HTR-8/SVneo (cell line): ENCODE measurements around the gene AFF3.
"Not testable (repeated sequence)": the region's sequence is repeated elsewhere in the genome, so short reads cannot be mapped to it uniquely, and the experiment has no call there.

Experiments
- DNase-seq: peaks from one replicate; pipeline ENCODE4 v3.0.0; 2011; ENCODE audit warnings: low spot score, mixed read lengths; ENCODE audit not compliant: insufficient read length
- FAIRE-seq: peaks from 2 replicates; lab custom pipeline; 2011; peaks lifted over from hg19 to GRCh38; lab: Jason Lieb, UNC

Gene AFF3

GRCh38 chr2:99754210-99754609, 388.2 kb downstream of the AFF3 start:
- DNase-seq (no peak), FAIRE-seq (no peak)

DNA sequence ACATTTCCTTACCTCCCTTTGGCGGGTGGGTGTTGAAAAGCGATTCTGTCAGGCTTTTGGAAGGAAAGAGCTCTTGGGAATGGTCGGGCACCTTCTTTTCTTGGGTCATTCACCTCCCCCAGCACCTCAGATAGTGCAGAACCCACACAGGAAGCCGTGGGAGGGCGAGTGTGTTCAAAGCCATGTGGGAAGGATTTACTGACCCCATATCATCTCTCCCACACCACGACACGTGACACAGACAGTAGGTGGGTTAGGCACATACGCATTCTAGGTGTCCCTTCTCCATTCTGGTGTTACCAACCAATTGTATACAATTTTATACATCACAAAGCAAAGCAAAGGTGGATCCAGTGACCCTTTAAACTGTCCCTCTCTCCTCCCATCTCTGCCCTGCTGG, 388.9 kb downstream of the AFF3 start:
- no peak for DNase-seq

DNA sequence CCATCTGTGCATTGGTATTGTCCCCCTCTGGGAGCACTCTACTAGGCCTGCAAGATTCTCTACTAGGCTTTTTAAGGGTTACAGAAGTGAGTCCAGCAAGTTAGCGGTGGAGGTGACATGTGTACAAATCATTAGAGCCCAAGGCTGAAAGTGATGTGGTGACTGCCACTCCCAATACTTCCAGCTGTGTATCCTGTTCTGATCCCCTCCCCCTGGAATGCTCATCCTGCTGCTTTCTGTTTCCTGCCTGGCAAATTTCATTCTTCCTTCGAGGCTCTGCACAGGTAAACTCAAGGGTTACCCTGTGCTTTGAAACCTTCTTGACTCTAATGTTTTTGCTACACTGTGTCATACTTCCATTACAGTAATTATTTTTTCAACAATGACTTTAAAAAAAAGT, 394.0 kb downstream of the AFF3 start:
- FAIRE-seq = no peak
- no peak for DNase-seq

More for the DNA sequence above, 388.9 kb downstream of the AFF3 start:
- FAIRE-seq = no peak

DNA sequence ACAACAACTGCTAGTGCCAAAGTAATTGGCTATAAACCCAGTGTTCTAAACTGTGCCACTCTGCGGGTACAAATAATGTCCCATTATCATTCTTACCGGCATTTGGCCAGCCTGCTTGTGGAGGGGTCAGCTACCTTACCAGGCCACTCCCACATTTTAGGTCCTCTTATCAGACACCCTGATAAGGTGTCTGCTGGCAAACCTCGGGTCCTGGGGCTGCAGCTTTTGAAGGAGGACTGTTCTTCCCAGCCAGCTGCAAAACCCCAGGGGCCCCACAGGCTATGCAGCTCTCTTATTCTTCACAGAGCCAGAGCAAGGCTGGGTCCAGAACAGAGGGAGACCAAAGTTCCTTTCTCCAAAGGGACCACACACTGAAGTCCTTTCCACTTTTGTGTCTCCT, 394.5 kb downstream of the AFF3 start:
- no peak for FAIRE-seq
- DNase-seq = no peak

GRCh38 chr2:99743146-99743545, 399.2 kb downstream of the AFF3 start:
- no peak for DNase-seq

GRCh38 chr2:99737537-99737936, 404.9 kb downstream of the AFF3 start:
- no peak for FAIRE-seq
- DNase-seq = no peak

More at GRCh38 chr2:99743146-99743545, 399.2 kb downstream of the AFF3 start:
- no peak for FAIRE-seq

- DNase-seq = no peak
- no peak for FAIRE-seq
These were observed 406.6 kb downstream of the AFF3 start for GRCh38 chr2:99735753-99736152.

DNA sequence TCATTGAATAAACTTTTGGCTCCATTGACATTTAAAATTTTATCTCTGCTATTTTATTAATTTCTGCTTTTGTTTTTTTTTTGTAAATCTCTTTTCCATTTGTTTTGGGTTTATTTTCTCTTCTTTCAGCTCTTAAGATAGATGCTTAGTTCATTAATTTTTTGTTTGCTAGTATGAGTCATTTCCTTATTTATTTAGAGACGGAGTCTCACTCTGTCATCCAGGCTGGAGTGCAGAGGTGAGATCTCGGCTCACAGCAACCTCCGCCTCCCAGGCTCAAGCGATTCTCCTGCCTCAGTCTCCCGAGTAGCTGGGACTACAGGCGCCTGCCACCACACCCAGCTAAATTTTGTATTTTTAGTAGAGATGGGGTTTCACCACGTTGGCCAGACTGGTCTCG, 407.1 kb downstream of the AFF3 start:
- DNase-seq, FAIRE-seq: not testable (repeated sequence)

- FAIRE-seq (no peak), DNase-seq (no peak)
These were observed 408.2 kb downstream of the AFF3 start for GRCh38 chr2:99734236-99734635.

GRCh38 chr2:99729104-99730025, 413.0 kb downstream of the AFF3 start:
- no peak for DNase-seq
- no peak for FAIRE-seq

DNA sequence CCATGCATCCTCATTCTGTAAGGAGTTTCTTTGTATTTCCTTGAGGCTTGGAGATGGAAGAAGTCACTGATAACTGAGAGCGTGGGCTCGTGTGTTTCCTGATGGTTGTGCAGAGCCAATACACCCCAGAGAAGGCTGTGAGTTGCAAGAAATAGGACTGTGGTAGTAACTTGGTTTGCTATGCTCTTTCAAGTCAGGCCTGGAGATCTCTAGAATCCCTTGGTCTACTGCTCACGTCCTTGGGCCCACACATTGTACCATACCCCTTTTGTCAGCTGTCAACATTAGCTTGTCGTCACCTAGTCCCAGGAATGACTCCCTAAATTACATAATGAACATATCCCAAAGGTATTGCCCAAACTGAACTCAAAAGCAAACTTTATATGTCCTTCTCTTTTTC, 414.2 kb downstream of the AFF3 start:
- no peak for DNase-seq
- no peak for FAIRE-seq

DNA sequence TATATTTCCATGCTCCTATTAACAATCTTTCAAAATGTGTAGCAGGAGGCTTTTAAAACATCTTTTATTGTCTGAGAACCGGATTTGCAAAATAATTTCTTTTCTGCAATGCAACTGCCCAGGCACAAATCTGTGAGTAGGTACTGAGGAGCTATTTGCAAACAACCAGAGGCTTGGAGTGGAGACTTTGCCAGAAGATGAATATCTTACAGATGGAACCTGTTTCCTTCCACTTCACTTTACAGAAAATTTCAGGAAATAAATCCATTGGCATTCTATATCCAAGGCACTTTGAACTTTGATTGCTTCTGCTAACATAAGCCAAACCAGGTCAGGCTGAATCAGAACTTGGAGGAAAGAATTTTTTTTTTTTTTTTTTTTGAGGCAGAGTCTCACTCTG, 415.2 kb downstream of the AFF3 start:
- FAIRE-seq = no peak
- no peak for DNase-seq

- no peak for FAIRE-seq
These were observed 415.7 kb downstream of the AFF3 start for GRCh38 chr2:99726691-99727090.

GRCh38 chr2:99725820-99726219, 416.6 kb downstream of the AFF3 start:
- FAIRE-seq (no peak), DNase-seq (no peak)

More at GRCh38 chr2:99726691-99727090, 415.7 kb downstream of the AFF3 start:
- DNase-seq = no peak

GRCh38 chr2:99722476-99722875, 419.9 kb downstream of the AFF3 start:
- FAIRE-seq (no peak), DNase-seq (no peak)

GRCh38 chr2:99719102-99719501, 423.3 kb downstream of the AFF3 start:
- no peak for FAIRE-seq
- no peak for DNase-seq

DNA sequence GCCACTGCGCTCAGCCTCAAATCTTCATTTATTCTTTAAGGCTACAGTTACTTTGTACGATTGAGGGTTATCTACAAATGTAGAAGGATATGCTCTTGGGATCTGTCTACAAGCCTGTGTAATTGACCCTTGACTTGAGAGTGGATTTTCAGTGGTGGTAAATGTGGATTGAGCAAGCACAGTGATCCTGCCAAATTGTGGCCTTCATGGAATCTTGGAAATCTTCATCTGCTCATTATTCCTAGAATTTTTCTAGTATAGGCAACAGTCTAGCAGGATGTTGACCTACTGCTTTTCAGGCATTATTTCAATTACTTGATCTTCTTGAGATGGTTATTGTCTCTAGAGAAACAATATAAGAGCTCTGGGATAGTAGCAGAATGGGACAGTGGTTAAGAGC, 426.4 kb downstream of the AFF3 start:
- DNase-seq (no peak), FAIRE-seq (no peak)

DNA sequence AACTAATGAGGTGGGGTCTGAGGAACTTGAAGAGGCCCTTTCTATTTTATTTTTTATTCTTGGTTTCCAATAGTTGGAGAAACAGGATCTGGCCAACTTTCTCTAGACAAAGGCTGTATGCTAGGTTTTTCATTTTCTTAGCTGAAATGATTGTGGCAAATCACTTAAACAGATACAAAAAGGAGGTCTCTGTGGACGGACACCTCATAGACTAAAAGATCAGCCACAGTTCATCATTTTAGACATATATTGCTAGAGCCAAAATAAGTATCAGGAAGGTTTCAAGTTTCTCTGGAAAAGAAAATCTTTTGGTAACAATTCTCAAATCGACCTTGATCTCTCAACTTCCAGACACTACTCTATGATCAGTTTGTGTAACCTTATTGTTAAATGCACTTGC, 428.0 kb downstream of the AFF3 start:
- DNase-seq = no peak
- FAIRE-seq = no peak

DNA sequence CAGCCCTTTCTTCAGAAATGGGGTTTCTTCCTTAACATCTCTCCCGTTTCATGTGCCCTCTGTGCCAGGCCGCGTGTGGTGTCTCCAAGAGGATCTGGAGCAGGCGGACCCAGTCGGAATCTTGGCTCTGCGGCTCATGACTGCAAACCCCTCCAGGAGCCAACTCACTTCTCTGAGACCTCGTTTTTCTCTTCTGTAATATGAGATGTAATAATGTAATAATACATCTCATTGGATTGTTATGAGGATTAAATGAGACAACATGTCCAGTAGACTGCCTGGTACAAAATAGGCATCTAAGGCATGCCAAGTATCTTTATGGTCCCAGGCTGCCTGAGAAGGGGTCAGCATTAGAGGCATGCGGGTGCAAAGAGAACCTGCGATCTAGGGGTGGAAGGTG, 431.2 kb downstream of the AFF3 start:
- FAIRE-seq = peak; percentile 9
- DNase-seq = no peak

DNA sequence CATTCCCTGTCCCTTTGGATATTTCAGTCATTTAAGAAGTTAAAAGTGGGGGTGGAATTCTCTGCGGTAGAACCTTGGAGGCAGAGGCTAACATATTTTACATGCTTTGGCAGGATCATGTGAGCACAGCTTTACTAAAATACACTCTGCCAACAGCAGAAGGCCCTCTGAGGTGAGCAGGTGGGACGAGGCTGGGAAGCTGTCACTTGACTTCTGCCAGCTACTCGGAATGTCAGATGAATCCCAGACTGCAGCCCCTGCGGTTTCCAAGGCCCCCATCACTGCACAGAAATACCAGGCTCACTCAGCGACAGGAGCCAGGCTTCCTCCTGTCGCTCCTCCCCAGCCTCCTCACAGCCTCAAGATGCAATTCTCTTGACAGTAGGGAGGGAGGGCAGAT, 431.7 kb downstream of the AFF3 start:
- DNase-seq = no peak
- no peak for FAIRE-seq

- FAIRE-seq = no peak
These were observed 433.2 kb downstream of the AFF3 start for GRCh38 chr2:99709229-99709628.

GRCh38 chr2:99708231-99708630, 434.2 kb downstream of the AFF3 start:
- DNase-seq = no peak

More at GRCh38 chr2:99709229-99709628, 433.2 kb downstream of the AFF3 start:
- no peak for DNase-seq

More at GRCh38 chr2:99708231-99708630, 434.2 kb downstream of the AFF3 start:
- FAIRE-seq = no peak
